AG04450 (cell line): ENCODE results near the gene CALML3. TPM values are rescaled to one million over a fixed set of nuclear protein-coding genes. Genes with fewer than 3 reads are reported as not detected.

Source experiments
- CTCF ChIA-PET: fragments of 300-600, 350-600 bp; formaldehyde crosslinking; extraction: SDS; loops from one replicate; lab custom pipeline; 2022; ENCODE audit warnings: antibody characterized with exemption, inconsistent platforms; lab: Charles Lee
- POLR2A ChIA-PET: fragments of 350-600 bp; formaldehyde crosslinking; extraction: SDS; loops from one replicate; lab custom pipeline; 2021; ENCODE audit warnings: antibody characterized with exemption, inconsistent platforms; lab: Yijun Ruan, JAX
- DNase-seq: peaks from one replicate; pipeline ENCODE4 v3.0.0-alpha.2; 2011; ENCODE audit warnings: low read depth, low spot score
- H3K27ac ChIP-seq: one replicate; pipeline ENCODE4 v1.5.1; 2012; ENCODE audit warnings: low read depth, low read length, control low read depth
- H3K27me3 ChIP-seq: one replicate; pipeline ENCODE4 v1.6.0; 2012; ENCODE audit warnings: low read length; ENCODE audit not compliant: control insufficient read depth, insufficient read depth
- H3K4me3 ChIP-seq: 2 replicates; pipeline ENCODE4 v1.5.1; 2011; ENCODE audit warnings: mild to moderate bottlenecking, low read depth, low read length, control low read depth
- H3K9me3 ChIP-seq: 2 replicates; pipeline ENCODE4 v1.5.1; 2012; ENCODE audit warnings: low read length; ENCODE audit not compliant: control insufficient read depth, insufficient read depth
- polyA plus RNA-seq: library from polyadenylated mRNA; depleted of rRNA; stranded (reverse); fragments of >200 nt; gene quantifications from 2 replicates; pipeline ENCODE4 v1.2.3, GENCODE V29; 2011
- TF ChIP-seq, protein P1 (sequence below): IDR thresholded peaks from 2 replicates; pipeline ENCODE4 v1.5.1; 2011; ENCODE audit warnings: low read depth, low read length, control low read depth, inconsistent platforms

CALML3 gene
- polyA plus RNA-seq, 1 experiment, result not detected

DNA sequence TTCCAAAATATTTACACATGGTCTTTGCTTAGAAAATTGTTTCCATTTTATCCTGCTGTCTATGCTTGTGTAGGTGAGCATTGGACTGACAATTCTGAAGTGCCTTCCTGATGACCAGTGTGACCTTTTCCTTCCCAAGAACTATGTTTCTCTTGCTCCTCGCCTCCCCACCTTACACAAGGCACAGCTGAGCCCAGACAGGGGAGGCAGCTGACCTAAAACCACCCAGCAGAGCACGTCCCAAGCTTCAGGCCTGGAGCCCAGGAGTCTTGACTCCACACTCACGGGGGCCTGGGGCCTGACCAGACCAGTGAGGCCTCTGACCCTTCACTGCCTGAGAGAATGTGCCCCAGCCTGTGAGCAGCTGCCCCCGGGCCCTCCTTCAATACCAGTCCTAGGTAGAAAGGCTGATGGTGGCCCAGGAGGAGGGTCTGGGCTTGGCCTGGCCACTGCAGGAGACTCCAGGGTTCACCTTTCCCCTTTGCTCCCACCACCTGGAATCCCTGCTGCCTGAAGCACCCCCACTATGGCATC, 32.4 kb upstream of the CALML3 start:
- Histone ChIP-seq H3K27me3 (no peaks in the 10 kb centered on the region), H3K27ac (no peak overlapping the region), H3K9me3 (peaks cover 14% of the 10 kb centered on the region), H3K4me3 (no peak overlapping the region)
- ChIA-PET POLR2A (no interaction called here), CTCF (no interaction called here)
- TF ChIP-seq, protein P1, sequence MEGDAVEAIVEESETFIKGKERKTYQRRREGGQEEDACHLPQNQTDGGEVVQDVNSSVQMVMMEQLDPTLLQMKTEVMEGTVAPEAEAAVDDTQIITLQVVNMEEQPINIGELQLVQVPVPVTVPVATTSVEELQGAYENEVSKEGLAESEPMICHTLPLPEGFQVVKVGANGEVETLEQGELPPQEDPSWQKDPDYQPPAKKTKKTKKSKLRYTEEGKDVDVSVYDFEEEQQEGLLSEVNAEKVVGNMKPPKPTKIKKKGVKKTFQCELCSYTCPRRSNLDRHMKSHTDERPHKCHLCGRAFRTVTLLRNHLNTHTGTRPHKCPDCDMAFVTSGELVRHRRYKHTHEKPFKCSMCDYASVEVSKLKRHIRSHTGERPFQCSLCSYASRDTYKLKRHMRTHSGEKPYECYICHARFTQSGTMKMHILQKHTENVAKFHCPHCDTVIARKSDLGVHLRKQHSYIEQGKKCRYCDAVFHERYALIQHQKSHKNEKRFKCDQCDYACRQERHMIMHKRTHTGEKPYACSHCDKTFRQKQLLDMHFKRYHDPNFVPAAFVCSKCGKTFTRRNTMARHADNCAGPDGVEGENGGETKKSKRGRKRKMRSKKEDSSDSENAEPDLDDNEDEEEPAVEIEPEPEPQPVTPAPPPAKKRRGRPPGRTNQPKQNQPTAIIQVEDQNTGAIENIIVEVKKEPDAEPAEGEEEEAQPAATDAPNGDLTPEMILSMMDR, result no peak
- no peak for DNase-seq

DNA sequence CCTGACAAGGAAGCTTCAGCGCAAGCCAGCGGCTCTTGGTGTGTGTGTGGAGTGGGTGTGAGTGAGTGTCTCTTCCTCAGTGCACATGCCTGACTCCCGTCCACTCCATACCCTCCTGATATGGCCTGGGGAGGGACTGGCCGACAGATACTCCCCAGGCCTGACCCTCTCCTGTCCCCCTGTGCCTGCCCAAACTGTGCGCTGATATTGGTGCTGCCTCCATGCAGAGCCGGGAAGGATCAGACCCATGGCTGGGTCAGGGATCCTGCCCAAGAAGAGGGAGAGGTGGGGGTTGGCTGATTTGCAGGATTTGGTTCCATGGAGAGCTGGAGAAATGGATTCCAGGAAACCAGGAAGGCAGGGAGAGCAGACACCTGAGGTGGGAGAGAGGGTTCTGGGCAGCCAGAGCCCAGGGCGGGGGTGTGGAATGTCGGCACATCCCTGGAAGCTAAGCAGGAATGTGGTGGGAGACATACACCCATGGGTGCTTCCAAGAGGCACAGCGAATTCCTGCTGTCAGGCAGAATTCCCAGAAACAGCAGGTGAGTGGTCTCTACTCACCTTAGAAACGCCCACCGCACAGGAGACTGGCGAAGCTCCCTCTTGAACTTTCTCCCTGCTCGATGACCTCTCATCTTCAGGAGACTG, 31.7 kb upstream of the CALML3 start:
- DNase-seq, result no peak
- TF ChIP-seq, protein P1, result no peak
- peaks cover 14% of the 10 kb centered on the region for H3K9me3 ChIP-seq
- no peaks in the 10 kb centered on the region for H3K27me3 ChIP-seq
- H3K27ac ChIP-seq, result no peak overlapping the region
- ChIA-PET CTCF (no interaction called here), POLR2A (no interaction called here)
- H3K4me3 ChIP-seq, result no peak overlapping the region

DNA sequence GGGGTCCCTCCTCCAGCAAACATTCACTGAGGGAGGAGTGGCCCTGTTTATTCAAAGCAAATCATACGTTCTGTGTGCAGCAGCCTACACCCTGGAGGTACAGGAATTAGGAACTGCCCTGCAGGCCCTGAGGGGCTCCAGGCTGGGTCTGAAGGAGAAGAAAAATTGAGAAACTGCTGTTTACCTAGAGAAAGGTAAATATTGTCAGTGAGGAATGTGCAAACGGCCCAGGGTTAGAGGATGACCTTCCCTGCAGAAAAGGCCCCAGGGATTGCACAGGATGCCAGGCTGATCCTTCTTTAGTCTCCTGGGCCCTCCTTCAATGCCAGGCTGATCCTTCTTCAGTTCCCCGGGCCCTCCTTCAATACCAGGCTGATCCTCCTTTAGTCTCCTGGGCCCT, 31.1 kb upstream of the CALML3 start:
- no peak for DNase-seq
- CTCF ChIA-PET, result no interaction called here
- TF ChIP-seq, protein P1, result no peak
- POLR2A ChIA-PET, result no interaction called here
- Histone ChIP-seq H3K27me3 (peaks cover 2% of the 10 kb centered on the region), H3K4me3 (no peak overlapping the region), H3K9me3 (peaks cover 18% of the 10 kb centered on the region), H3K27ac (no peak overlapping the region)

DNA sequence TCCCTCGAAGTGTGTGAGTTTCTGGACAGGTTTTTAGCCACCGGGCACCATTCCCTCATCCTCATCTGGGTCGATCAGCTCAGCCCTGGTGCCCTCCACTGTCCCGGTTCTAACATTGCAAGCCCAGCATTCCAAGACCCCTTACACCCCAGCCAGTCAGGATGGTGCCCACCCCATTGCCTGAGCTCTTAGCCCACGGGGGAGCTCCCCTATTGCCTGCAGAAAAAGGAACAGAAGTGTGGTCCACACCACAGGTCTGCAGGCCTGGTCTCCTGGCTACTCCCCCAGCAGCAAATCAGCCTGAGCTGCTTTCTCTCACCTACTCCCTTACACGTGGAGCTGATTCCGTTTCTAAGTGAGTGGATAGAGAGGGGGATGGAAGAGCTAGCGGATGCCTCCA, 30.1 kb upstream of the CALML3 start:
- no peak overlapping the region for H3K27ac ChIP-seq
- no peak overlapping the region for H3K4me3 ChIP-seq
- H3K27me3 ChIP-seq, result peaks cover 5% of the 10 kb centered on the region
- no peak for DNase-seq
- TF ChIP-seq, protein P1, result no peak
- ChIA-PET POLR2A (interaction anchor here (0.7 kb wide), 1 partner anchor 70 kb away, joined by 3 read pairs; no protein-coding TSS in a partner anchor), CTCF (interaction anchor here (1.2 kb wide), 1 partner anchor 52 kb away, joined by 3 read pairs; no protein-coding TSS in a partner anchor)
- peaks cover 20% of the 10 kb centered on the region for H3K9me3 ChIP-seq
